GM12878 (cell line): ENCODE measurements around the gene BTBD7. TPM values are rescaled to one million over a fixed set of nuclear protein-coding genes. Genes with fewer than 3 reads are reported as not detected.

ENCODE experiments used
- ATAC-seq: fragments of 200-7000 bp; cut with Tn5 transposase; 3 replicates; pipeline ENCODE4 v1.9.1; 2020; ENCODE audit warnings: mild to moderate bottlenecking, moderate library complexity
- BruUV-seq: library from RNA; stranded (reverse); fragments of 400-500 nt; replicated peaks from 2 replicates; lab custom pipeline; 2021; lab: Mats Ljungman, UMichigan
- CTCF ChIA-PET: fragments of 300-600 bp; sonication (Branson Sonifier 250); formaldehyde crosslinking; extraction: SDS; loops from one replicate; lab custom pipeline; 2021; ENCODE audit warnings: inconsistent platforms; lab: Yijun Ruan, JAX
- POLR2A ChIA-PET: fragments of 350-600 bp; formaldehyde crosslinking; extraction: SDS; loops from one replicate; lab custom pipeline; 2021; ENCODE audit warnings: inconsistent platforms; lab: Charles Lee
- RAD21 ChIA-PET: fragments of 300-600 bp; sonication (Branson Sonifier 250); formaldehyde crosslinking; loops from one replicate; lab custom pipeline; 2023; ENCODE audit warnings: antibody characterized with exemption; ENCODE audit not compliant: unreplicated experiment; lab: Charles Lee
- SMC1A ChIA-PET: fragments of 300-600 bp; sonication (Branson Sonifier 250); formaldehyde crosslinking; loops from one replicate; lab custom pipeline; 2023; ENCODE audit not compliant: unreplicated experiment, uncharacterized antibody; lab: Charles Lee
- DNase-seq: peaks from one replicate; pipeline ENCODE4 v3.0.0-alpha.2; 2011; ENCODE audit warnings: low read depth, low spot score
- FAIRE-seq: peaks from 3 replicates; lab custom pipeline; 2011; peaks lifted over from hg19 to GRCh38; lab: Jason Lieb, UNC
- H2AFZ ChIP-seq: 2 replicates; pipeline ENCODE4 v1.6.0; 2011; ENCODE audit warnings: low read depth, low read length, control low read depth; ENCODE audit not compliant: control insufficient read depth
- H3K27ac ChIP-seq: 2 replicates; pipeline ENCODE4 v1.5.1; 2011; ENCODE audit warnings: control low read depth; ENCODE audit not compliant: control insufficient read depth, insufficient read depth
- H3K27me3 ChIP-seq, 2 experiments: replicated peaks in 1 of 2; 2 replicates each; pipeline versions ENCODE4 v1.6.0 to v1.6.1; 2011; ENCODE audit warnings: low read length in 1 of 2; ENCODE audit not compliant: control insufficient read depth in 2 of 2, insufficient read depth in 2 of 2
- H3K36me3 ChIP-seq, 2 experiments: 2 replicates each; pipeline ENCODE4 v1.5.1; 2011; ENCODE audit warnings: low read length in 1 of 2; ENCODE audit not compliant: control insufficient read depth in 2 of 2, insufficient read depth in 2 of 2
- H3K4me1 ChIP-seq: 2 replicates; pipeline ENCODE4 v1.6.1; 2011; ENCODE audit warnings: mild to moderate bottlenecking, low read length, moderate library complexity, mixed read lengths; ENCODE audit not compliant: control insufficient read depth, insufficient read depth
- H3K4me2 ChIP-seq: 2 replicates; pipeline ENCODE4 v1.6.0; 2011; ENCODE audit warnings: control low read depth; ENCODE audit not compliant: control insufficient read depth, insufficient read depth
- H3K4me3 ChIP-seq: fragments of 200-600 bp; sonication (generic); 2 replicates; pipeline ENCODE4 v1.5.1; 2016
- H3K79me2 ChIP-seq: 2 replicates; pipeline ENCODE4 v1.6.0; 2011; ENCODE audit warnings: low read length; ENCODE audit not compliant: control insufficient read depth, insufficient read depth
- H3K9ac ChIP-seq: 2 replicates; pipeline ENCODE4 v1.8.0; 2011; ENCODE audit warnings: low read length, control low read depth, mixed read lengths; ENCODE audit not compliant: control insufficient read depth, insufficient read depth
- H3K9me3 ChIP-seq: replicated peaks from 3 replicates; pipeline ENCODE4 v1.5.1; 2011; ENCODE audit warnings: mild to moderate bottlenecking, low read length; ENCODE audit not compliant: control insufficient read depth, insufficient read depth
- H4K20me1 ChIP-seq: 2 replicates; pipeline ENCODE4 v1.6.0; 2011; ENCODE audit not compliant: control insufficient read depth, insufficient read depth
- ATF7 ChIP-seq: fragments of 450-650 bp; IDR thresholded peaks from 2 replicates; pipeline ENCODE4 v1.6.1; 2016; ENCODE audit warnings: low read depth, mild to moderate bottlenecking
- BMI1 ChIP-seq: fragments of 450-650 bp; IDR thresholded peaks from 2 replicates; pipeline ENCODE4 v1.6.1; 2016; ENCODE audit warnings: mild to moderate bottlenecking, moderate library complexity, borderline replicate concordance
- CEBPB ChIP-seq, 2 experiments: fragments of 150-350 bp in 1 of 2; IDR thresholded peaks; 2 replicates each; pipeline ENCODE4 v1.6.1; 2012 to 2014; ENCODE audit warnings: low read depth in 2 of 2, low read length in 2 of 2, borderline replicate concordance in 1 of 2, inconsistent platforms in 1 of 2
- CREM ChIP-seq: IDR thresholded peaks from 2 replicates; pipeline ENCODE4 v1.6.1; 2014; ENCODE audit warnings: antibody characterized with exemption, low read depth
- DPF2 ChIP-seq: fragments of 450-650 bp; IDR thresholded peaks from 2 replicates; pipeline ENCODE4 v1.6.1; 2017; ENCODE audit warnings: mild to moderate bottlenecking
- EGR1 ChIP-seq, 2 experiments: IDR thresholded peaks; 1 replicate in 1 of 2; 2 replicates in 1 of 2; pipeline ENCODE4 v1.6.1; 2011 to 2012; ENCODE audit warnings: low read depth in 2 of 2, low read length in 2 of 2, borderline replicate concordance in 1 of 2, mild to moderate bottlenecking in 1 of 2, moderate library complexity in 1 of 2
- GATAD2B ChIP-seq: fragments of 450-650 bp; conservative IDR thresholded peaks from 2 replicates; pipeline ENCODE4 v1.6.1; 2017; ENCODE audit warnings: low read depth, mild to moderate bottlenecking, moderate library complexity
- HCFC1 ChIP-seq: fragments of 150-350 bp; IDR thresholded peaks from 2 replicates; pipeline ENCODE4 v1.6.1; 2014; ENCODE audit warnings: low read length
- IKZF2 ChIP-seq, 2 experiments: fragments of 450-650 bp; IDR thresholded peaks; 2 replicates each; pipeline ENCODE4 v1.6.1; 2017; ENCODE audit warnings: mild to moderate bottlenecking in 2 of 2, moderate library complexity in 2 of 2
- KDM1A ChIP-seq: fragments of 200-600 bp; sonication (generic); IDR thresholded peaks from 2 replicates; pipeline ENCODE4 v1.6.1; 2016; ENCODE audit warnings: borderline replicate concordance
- MTA3 ChIP-seq: IDR thresholded peaks from 2 replicates; pipeline ENCODE4 v1.6.1; 2012; ENCODE audit warnings: low read length, inconsistent platforms, borderline replicate concordance
- PAX5 ChIP-seq: IDR thresholded peaks from 2 replicates; pipeline ENCODE4 v1.6.1; 2011; ENCODE audit warnings: low read depth, low read length, borderline replicate concordance
- RAD21 ChIP-seq: IDR thresholded peaks from 2 replicates; pipeline ENCODE4 v1.6.1; 2011; ENCODE audit warnings: mild to moderate bottlenecking, low read depth, low read length, moderate library complexity; ENCODE audit not compliant: insufficient read depth
- SPI1 ChIP-seq: IDR thresholded peaks from 2 replicates; pipeline ENCODE4 v1.6.1; 2011; ENCODE audit warnings: low read depth, mild to moderate bottlenecking, low read length, moderate library complexity, borderline replicate concordance; ENCODE audit not compliant: insufficient read depth
- ZBED1 ChIP-seq: IDR thresholded peaks from 2 replicates; pipeline ENCODE4 v1.6.1; 2016; ENCODE audit warnings: borderline replicate concordance
- WGBS: methylation state at CpG from one replicate; pipeline ENCODE4 v1.1.6; 2016; ENCODE audit warnings: low lambda C conversion rate; ENCODE audit not compliant: insufficient replicate concordance, insufficient coverage; ENCODE audit errors: missing lambda C conversion rate; 5-methylcytosine and 5-hydroxymethylcytosine counted together
- in situ Hi-C: fragments of 300-500 bp; cut with MboI; formaldehyde crosslinking; loops from 9 replicates; pipeline ENCODE4 v1.14.3; 2018; ENCODE audit warnings: mixed read lengths
- intact Hi-C: fragments of 100-400 bp; cut with micrococcal nuclease; formaldehyde crosslinking; loops from one replicate; pipeline ENCODE4 v1.14.2; 2022; ENCODE audit not compliant: unreplicated experiment
- polyA plus RNA-seq, 11 experiments: library from polyadenylated mRNA; depleted of rRNA in 4 of 11; unstranded in 6 of 11; stranded (reverse) in 5 of 11; fragments of >200 nt; fragmentation: Nextera tagmentation in 4 of 11; fragmentation: Illumina TruSeq in 1 of 11; extraction: Ambion mirVana in 4 of 11; extraction: Trizol in 1 of 11; gene quantifications; 1 replicate in 1 of 11; 2 replicates in 10 of 11; pipeline versions ENCODE4 v1.2.1 to v1.2.3, GENCODE V29; 2011 to 2016; ENCODE audit warnings: inconsistent platforms in 2 of 11, missing spikeins in 2 of 11, low read depth in 1 of 11
- total RNA-seq, 4 experiments: library from RNA; depleted of rRNA in 3 of 4; stranded (reverse); fragments of >200 nt in 3 of 4; fragmentation: Illumina TruSeq in 1 of 4; extraction: Trizol in 1 of 4; gene quantifications; 2 replicates each; pipeline versions ENCODE4 v1.2.1 to v1.2.3, GENCODE V29; 2013 to 2021

BTBD7 gene
- total and polyA plus RNA-seq, 10 of the 15 experiments (the other 5 are each of a cell fraction or from before 2014, with no cell fraction given): 3.6 to 17.0 (median 9.6) TPM

DNA sequence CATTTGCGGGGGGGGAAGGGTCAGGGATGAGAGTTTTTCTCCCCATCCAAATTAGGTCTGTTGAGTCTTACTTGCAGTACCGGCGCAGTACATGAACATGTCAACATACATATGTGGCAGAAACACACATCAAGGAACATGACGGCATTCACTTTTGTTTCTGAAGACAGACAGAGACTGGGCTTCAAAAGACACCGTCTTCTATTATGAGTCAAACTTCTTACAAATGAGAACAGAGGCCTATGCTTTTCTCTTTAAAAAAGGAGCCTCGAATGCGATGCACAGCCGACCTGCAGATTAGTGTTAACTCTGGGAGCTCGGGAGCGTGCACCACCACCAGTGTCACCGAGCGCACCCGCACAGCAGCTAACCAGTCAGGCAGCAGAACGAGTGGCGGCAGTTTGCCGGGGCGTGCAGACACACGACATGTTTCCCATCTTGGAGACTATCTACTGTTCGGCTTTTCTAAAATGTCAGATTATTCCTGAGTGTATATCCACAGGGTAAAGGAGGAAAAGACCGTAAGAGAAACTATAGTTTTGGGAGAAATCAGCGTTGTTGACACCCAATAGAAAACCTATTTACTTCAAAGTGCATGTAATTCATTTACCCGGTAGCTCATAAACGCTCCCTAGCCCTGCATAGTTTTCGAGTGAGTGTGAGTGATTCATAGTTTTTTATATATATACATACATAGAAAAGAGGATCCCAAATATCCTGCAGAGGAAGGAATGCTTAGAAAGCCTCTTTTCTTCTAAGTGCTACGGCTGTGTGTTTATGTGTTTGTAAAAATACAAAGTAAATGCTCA, 92.8 kb downstream of the BTBD7 start:
- no TSS peak for BruUV-seq
- POLR2A ChIA-PET: interaction anchor here (0.7 kb wide), 1 partner anchor 8 kb away, joined by 3 read pairs; no protein-coding TSS in a partner anchor
- WGBS: 96% methylated on average over 25 of the region's 25 CpGs
- Histone ChIP-seq H3K27ac (no peak overlapping the region), H2AFZ (no peak overlapping the region), H4K20me1 (no peaks in the 10 kb centered on the region), H3K79me2 (no peaks in the 10 kb centered on the region), H3K27me3 (no peaks in the 10 kb centered on the region), H3K4me2 (no peak overlapping the region), H3K36me3 (peaks cover 8 to 19% of the 10 kb centered on the region in 2 experiments), H3K4me1 (no peaks in the 10 kb centered on the region), H3K9ac (no peak overlapping the region), H3K9me3 (no peaks in the 10 kb centered on the region), H3K4me3 (no peak overlapping the region)
- intact Hi-C loops (loop anchor here (5.0 kb wide), 1 partner anchor 307 kb away; no protein-coding TSS in a partner anchor), in situ Hi-C loops (loop anchor here (25.0 kb wide), 1 partner anchor 297 kb away; no protein-coding TSS in a partner anchor)
- TF ChIP-seq HCFC1 (no peak), IKZF2 (IDR thresholded peaks at IDR 0.05) (no peak), ATF7 (no peak), CEBPB (IDR thresholded peaks at IDR 0.05; ENCODE audit: borderline replicate concordance in 1 of 2, low read depth in 2 of 2, low read length in 2 of 2) (no peak), BMI1 (no peak), GATAD2B (no peak), PAX5 (no peak), EGR1 (IDR thresholded peaks at IDR 0.05; ENCODE audit: borderline replicate concordance in 1 of 2, low read depth in 2 of 2, low read length in 2 of 2) (no peak), CREM (no peak), KDM1A (no peak), MTA3 (no peak), ZBED1 (no peak), RAD21 (no peak), SPI1 (no peak), DPF2 (no peak)
- CTCF ChIA-PET: interaction anchor here (0.7 kb wide), 1 partner anchor 304 kb away, joined by 3 read pairs; no protein-coding TSS in a partner anchor
- ATAC-seq (no peak), FAIRE-seq (no peak), DNase-seq (no peak)
- SMC1A ChIA-PET: interaction anchor here (0.7 kb wide), 2 partner anchors 43 to 137 kb away, joined by 3 read pairs; no protein-coding TSS in a partner anchor
- RAD21 ChIA-PET: no interaction called here
